GM21619 (cell line): Measurements from ENCODE around the gene USP25.

Experiments used
- ATAC-seq: cut with Tn5 transposase; IDR thresholded peaks from one replicate; pipeline ENCODE4 v1.9.1; 2021; ENCODE audit not compliant: unreplicated experiment

USP25 gene

DNA sequence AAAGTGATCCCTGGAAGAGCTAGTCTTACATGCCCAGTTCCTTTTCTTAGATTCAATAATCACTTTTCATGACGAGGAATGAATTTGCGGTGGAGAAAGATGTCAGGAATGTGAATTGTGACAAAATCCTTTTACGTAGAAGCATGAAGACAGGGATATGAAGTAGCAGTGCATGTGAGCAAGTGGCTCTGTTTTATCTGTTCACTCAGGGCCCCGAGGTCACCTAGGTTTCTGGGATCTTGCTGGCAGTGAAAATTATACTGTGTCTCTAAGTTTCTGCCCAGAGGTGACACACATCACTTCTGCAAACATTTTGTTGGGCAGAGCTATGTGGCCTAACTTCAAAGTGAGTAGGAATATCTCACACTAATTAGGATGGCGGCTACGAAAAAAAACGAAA, 79.3 kb downstream of the USP25 start:
- no peak for ATAC-seq

DNA sequence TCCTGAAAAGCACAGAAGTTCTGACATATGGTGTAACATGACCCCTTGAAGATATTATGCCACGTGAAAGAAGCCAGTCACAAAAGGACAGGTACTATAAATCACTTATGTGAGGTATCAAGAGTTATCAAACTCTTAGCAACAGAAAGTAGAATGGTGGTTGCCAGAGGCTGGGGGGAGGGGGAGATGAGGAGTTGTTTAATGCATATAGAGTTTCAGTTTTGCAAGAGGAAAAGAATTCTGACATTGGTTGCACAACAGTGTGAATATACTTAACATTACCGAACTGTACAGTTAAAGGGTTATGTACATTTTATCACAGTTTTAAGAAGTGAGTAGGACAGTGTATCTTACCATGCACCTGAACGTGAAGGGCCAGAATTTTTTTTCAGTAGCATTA, 80.0 kb downstream of the USP25 start:
- no peak for ATAC-seq

DNA sequence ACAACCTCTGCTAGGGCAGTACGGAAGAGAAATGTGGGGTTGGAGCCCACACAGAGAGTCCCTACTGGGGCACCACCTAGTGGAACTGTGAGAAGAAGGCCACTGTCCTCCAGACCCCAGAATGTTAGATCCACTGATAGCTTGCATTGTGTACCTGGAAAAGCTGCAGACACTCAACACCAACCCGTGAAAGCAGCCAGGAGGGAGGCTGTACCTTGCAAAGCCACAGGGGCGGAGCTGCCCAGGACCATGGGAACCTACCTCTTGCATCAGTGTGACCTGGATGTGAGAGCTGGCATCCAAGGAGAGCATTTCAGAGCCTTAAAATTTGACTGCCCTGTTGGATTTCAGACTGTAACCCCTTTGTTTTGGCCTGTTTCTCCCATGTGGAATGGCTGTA, 85.5 kb downstream of the USP25 start:
- no peak for ATAC-seq

DNA sequence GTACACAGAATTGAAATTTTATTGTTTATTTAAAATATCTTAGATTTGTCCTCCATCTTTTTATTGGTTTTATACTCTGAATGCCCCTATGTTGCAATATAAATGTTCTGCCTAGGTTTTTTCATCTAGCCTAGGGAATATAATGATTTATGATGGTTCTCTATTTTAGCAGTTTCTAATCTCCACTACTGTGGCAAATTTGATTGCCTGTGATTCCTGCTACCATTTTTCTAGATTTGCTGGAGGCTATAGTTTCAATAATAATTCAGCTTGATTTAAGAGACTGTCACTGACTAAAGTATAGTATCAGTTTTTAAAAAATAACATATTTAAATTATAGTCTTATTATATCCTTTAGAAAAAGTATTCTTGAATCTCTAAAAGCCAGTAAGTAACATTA, 90.5 kb downstream of the USP25 start:
- no peak for ATAC-seq

DNA sequence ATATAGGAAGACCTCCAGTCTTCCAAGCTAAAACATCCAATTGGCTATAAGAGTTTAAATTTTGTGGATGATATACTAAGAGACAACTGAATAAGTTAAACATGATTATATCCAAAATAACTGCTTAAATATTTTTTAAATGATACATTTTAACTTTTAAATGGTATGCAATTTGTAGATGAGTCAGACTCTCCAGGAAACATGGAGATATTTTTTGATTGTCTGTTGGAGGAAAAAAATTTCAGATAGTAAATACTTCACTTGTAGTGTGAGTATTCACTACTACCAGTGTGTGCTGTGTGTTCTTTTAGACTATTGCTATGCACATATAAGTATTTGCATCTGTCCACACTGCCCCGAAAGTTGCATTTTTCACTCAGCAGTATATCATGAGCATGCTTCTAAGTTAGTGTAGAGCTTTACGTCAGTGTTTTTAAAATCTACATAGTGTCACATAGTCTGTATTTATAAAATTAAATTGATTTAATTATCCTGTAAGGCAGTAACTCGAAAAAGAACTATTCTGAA, 91.1 kb downstream of the USP25 start:
- no peak for ATAC-seq

DNA sequence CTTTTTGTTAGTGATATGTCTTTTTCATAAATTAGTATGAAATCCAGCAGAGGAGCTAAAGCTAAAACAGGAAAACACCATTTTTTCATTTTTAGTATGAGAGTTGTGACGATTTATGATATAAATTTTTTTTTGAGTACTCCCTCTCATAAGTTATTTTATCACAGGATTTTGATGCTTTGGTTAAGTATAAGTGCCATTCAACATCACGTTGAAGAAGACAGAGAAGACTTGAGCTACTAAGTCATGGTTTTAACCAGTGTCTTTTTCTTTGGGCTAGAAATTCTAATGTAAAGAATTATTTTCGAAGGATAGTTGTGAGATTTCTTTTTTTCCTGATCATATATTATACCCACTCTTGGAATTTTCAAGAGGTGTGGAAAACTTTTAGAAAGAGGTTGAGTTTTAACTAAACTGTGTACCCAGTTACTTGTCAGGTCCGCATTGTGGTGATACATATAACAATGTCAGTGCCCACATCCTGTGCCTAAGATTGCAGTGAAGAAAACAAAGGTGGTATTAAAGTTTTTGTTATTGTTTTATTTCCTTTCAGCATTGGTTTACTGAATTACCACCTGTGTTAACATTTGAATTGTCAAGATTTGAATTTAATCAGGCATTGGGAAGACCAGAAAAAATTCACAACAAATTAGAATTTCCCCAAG, 93.8 kb downstream of the USP25 start:
- no peak for ATAC-seq

DNA sequence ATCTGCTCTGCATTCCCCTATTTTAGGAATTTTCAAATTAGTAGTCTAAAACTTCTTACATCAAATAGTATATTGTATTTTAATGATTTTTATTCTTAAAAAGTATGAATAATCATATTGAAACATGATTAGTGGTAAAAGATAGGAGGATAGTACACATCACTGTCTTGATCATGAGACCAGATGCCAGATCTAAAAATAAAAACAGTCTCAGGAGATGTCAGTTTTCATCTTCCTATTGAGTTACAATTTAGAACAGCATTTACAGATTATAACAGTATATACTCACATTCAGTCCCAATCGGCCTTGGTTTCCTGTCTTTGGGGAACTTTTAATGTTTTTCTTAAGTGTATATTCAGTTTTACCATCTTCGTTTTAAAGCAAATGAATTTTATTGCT, 95.9 kb downstream of the USP25 start:
- no peak for ATAC-seq

DNA sequence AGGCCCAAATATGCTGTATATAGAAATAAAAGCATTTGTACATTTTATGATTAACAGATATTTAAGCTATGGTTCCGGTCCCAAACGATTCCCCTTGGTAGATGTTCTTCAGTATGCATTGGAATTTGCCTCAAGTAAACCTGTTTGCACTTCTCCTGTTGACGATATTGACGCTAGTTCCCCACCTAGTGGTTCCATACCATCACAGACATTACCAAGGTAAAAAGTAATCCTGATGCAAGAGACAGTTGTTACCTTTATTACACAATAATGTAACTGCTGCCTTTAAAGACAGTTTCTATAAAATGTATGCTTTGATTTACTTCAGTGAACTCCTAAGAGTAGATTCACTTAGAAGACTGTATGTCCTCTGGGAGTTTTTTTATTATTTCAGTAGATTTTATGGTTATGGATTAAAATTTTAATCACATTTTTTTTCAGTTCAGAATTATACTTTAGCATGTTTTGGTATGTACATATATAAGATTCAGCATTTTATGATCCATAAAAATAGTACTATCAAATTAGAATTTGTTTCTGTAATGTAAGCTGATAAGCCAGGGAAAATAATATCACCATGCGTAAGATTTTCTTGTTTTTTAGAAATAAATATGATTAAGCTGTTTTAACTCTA, 96.5 kb downstream of the USP25 start:
- ATAC-seq = peak; percentile 70

DNA sequence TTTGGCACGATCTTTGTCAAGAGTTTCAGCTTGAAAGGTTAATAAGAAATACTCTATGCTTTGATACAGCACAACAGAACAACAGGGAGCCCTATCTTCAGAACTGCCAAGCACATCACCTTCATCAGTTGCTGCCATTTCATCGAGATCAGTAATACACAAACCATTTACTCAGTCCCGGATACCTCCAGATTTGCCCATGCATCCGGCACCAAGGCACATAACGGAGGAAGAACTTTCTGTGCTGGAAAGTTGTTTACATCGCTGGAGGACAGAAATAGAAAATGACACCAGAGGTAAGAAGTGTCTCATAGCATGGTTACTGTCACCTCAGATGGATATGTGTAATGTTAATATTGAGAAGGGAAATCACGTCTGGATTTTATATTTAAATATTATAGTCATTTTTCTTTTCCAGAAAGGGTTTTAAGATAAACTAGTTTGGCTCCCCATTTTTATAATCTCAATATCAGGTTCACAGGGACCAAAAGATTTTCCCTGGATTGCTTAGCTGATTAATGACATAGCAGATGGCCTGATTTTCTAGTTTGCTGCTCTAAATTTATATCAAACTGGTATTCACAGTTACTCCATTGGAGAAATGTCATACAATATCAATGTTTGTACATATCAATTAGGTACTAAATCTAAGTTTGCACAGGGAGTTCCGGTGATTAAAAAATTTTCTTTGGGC, 97.3 kb downstream of the USP25 start:
- ATAC-seq = no peak

DNA sequence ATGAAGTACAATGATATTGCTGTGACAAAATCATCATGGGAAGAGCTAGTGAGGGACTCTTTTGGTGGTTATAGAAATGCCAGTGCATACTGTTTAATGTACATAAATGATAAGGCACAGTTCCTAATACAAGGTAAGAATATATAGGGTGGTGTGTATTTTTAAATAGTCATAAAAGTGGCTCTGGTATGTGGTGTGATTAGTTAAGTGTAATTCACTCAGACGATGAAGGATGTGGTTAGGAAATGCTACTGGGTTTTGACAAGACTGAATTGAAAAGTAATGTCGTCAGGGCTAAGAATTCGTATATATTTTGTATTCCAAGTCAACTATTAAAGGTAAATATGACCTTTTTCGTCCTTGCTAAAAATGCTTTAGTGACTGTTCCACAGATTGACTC, 101.7 kb downstream of the USP25 start:
- ATAC-seq = no peak

DNA sequence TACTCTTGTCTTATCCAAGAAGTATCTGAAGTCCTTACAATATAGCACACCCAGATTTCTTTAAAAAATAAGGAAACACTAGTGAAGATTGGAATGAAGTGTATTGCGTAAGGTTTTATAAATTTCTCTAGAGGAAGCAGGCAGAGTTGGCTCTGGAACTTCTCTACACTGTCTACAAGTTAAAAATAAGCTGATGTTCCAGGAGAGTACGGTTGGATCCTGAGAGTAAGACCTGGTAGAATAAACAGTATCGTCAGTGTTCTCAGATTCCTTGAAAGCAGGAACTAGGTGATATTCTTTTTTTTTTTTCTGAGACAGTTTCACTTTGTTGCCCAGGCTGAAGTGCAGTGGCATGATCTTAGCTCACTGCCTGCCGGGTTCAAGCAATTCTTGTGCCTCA, 107.9 kb downstream of the USP25 start:
- ATAC-seq = no peak

DNA sequence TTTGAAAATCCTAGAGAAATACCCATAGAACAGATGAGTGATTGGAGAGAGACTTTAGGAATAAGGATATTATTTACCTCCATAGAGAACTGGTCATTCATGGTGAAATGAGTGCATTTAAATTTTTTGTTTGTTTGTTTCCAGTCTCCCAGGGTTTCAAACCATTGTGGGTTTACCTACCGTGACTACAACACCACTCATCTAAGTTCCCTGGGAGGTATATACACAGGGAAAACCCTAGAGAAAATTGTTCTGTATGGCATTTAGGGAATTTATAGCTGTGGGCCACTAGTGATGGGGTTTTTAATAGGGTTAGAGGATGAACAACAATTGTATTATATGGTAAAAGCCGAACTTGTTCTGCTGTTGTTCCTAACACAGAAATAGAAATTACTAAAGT, 109.2 kb downstream of the USP25 start:
- ATAC-seq = no peak

DNA sequence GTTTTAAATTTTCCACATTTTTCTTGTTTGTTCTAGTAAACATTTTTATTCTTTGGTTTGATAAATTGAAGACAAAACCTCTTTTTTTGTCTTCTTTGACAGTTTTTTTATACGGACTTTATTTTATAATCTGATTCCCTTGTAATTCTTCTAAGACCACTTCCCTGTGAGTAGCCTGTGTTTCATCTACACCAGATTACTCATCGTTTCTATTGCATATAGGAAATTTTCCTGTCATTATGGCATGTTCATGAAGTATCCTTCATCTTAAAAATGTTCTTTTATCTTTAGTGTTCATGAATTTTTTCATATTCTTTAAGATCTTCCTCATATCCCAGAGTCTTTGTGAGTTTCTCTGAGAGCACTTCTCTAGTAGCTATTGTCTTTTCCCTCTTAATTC, 109.8 kb downstream of the USP25 start:
- no peak for ATAC-seq

DNA sequence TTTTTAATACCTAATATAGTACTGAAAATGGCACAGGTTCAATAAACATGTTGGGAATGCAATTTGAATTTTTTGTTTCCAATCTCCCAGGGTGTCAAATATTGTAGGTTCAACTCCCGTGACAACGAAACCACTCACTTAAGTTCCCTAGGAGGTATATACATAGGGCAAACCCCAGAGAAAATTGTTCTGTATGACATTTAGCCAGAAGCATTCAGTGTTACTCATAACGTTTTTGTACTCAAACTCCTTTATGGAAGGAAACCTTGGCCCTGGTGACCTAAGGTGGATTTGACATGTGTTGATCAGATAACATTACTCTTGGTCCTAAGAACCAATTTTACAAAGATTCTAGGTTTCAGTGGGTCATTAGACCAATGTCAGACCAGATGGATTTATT, 110.6 kb downstream of the USP25 start:
- ATAC-seq = no peak

DNA sequence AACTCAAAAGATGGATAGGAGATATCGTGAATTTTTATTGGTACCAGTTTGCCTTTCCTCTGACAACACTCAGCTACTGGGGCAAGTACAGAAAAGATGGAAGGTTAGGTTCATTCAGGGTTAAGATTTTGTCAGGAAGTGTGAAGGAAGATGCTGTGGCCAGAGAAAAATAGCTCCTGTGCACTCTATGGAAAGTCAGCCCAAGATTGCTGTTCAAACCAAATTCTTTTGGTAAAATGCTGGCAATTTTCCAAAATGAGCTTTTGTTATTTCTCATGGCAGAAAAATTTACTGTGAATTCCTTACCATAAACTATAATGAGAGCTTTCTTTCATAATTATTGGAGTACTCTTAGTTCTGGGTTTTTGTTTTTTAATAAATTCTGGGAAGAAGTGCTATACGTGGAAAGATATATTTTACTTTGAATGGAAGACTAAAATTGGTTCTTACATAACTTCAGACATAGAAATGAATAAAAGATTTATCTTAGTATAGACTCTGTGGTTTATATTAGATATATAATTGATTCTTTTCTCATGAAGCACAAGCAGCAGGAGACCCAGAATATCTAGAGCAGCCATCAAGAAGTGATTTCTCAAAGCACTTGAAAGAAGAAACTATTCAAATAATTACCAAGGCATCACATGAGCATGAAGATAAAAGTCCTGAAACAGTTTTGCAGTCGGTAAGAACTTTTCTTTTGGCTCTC, 112.2 kb downstream of the USP25 start:
- no peak for ATAC-seq

DNA sequence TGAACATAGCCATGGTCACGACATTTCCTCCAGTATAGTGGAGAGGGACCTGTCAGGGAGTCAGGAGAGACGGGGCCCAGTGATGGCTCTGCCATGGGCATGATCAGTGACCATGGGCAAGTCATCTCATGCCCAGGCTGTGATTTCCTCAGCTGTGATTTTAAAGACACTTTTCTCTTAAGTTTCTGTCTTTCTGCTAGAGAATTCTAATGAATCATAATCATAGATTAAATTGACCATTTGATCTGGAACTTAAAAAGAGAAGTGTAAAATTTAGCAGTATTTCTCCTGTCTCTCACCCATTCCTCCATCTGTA, 112.7 kb downstream of the USP25 start:
- no peak for ATAC-seq

DNA sequence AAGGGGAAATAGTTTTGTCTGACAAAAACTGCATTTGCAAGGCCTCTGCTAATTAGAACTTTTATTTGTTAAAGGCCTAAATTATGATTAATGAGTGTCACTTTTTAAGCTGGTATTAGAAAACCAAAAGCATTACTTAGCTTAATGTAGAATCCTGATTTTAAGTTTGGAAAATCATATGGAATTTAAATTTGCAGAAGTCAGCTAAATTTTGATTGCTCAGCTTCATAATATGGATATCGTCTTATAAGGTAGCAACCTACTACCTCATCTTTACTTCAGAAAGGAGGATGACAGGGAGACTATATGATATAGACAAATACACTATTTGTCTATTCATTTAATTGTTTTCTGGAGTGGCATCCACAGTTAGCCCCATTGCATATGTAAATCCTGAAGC, 114.0 kb downstream of the USP25 start:
- ATAC-seq = no peak

DNA sequence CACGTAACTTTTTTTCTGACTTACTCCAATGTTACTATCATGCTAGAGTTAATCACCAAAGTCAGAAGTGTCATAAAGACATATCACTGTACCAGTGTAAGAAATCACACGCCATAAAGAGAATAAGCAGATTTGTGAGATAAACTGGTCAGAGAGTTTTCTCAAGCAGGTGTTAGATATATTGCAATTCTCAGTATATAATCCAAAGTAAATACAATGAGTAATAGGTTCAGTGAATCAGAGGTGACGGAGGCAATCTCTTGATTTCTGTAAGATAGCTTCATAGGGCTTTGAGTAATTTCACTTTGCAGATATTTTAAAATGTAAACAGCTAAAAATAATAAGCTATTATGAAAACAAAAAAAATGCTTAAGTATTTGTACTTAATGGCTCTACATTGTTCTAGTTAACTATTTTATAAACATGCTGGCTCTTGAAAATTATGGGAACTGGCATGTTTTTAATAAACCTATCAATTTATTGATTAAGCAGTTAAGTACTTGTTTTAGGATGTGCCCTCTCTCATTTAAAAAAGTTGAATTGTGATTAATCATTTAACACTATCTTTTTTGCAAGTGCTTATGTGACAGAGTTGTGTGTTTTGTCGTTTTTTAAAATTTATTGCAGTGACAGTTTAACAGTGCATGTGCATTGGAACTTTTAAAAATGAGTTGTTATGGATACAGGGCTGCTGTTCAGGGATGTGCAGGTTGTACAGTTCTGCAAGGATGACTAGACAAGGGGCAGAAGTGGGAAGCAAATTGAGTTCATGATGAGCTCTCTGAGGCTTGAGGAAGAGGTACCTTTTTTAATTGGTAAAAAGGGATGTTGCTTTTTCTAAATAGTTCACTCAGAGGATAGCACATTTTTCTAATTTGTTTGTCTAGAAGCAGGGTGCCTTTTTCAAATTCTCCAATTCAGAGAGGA, 119.1 kb downstream of the USP25 start:
- no peak for ATAC-seq

DNA sequence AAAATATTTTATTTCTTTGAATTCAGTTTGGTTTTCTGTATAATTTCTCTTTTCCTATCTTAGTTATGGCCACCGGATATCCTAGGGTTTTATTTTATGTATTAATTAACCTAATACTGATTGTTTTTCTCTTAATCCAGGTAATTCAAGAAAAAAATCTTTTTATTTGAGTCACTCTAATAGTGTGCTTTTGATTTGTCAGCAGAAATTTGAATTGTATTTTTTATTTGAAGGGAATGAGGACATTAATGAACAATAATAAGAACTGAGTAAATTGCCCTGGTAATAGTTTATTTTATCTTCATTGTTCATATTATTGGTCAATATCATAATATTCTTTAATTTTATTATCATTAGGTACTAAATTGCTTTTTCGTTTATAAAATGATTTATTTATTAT, 120.1 kb downstream of the USP25 start:
- no peak for ATAC-seq

DNA sequence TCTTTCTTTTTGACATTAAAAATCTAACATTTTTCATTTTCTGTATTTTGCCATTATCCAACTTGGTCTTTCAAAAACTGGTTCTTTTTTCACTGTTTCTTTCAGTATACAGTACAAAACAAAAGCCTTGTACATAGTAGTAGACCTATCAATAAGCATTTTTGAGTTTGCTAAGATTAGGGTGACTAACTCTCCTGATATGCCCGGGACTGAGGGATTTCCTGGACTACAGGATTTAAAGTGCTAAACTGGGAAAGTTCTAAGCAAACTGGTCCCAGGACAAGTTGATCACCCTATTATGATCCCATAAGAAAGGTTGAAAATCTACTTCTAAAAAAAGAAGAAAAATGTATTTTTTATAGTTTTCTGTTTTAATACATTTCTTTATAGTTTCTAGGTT, 120.9 kb downstream of the USP25 start:
- no peak for ATAC-seq

DNA sequence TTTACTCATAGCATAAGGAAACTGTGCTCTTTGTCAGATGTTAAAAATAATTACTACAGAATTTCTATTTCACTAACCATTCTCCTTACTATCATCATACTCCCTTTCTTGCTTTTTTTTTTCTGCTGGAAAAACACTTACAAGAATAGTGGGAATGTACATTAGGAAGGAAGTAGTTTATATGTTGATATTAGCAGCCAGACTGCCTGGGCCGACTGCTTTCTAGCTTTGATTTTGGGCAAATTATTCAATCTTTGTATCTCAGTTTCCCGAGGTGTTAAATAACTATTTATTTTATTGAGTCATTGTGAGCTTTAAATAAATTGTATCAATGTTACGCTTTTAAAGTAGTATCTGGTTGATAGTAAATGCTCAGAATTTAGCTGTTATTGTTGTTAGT, 122.4 kb downstream of the USP25 start:
- no peak for ATAC-seq
